Ovary (tissue), 3 donors: Measurements from ENCODE around the gene VWA5B1.

Source experiments
- CTCF ChIP-seq, 3 donors: fragments of 450-650 bp in 2 of 3; fragments of 200-600 bp in 1 of 3; IDR thresholded peaks; one replicate each; pipeline versions ENCODE4 v1.5.1 to v1.8.0; 2016 to 2022; ENCODE audit warnings: antibody characterized with exemption in 3 of 3, mild to moderate bottlenecking in 1 of 3
- POLR2A ChIP-seq: fragments of 450-650 bp; IDR thresholded peaks from one replicate; pipeline ENCODE4 v1.6.1; 2017; ENCODE audit warnings: antibody characterized with exemption, mild to moderate bottlenecking, moderate library complexity
- donor health status: DM: no; HTN: no; CAD: no.

GRCh38 chr1:20325407-20325843 lies 34.8 kb downstream of the VWA5B1 start:
- TF ChIP-seq CTCF (IDR thresholded peaks at IDR 0.05) (no peak), POLR2A (no peak)
